GM21619 (cell line): ENCODE measurements around the gene WDR86.

ENCODE experiments used
- ATAC-seq: cut with Tn5 transposase; IDR thresholded peaks from one replicate; pipeline ENCODE4 v1.9.1; 2021; ENCODE audit not compliant: unreplicated experiment

WDR86 gene, protein sequence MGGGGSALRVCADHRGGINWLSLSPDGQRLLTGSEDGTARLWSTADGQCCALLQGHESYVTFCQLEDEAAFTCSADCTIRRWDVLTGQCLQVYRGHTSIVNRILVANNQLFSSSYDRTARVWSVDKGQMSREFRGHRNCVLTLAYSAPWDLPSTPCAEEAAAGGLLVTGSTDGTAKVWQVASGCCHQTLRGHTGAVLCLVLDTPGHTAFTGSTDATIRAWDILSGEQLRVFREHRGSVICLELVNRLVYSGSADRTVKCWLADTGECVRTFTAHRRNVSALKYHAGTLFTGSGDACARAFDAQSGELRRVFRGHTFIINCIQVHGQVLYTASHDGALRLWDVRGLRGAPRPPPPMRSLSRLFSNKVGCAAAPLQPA

GRCh38 chr7:151409667-151410404, at the start of gene WDR86:
Gene WDR86, minus strand, starts transcription at chr7:151410038. Its CDS starts 449 bp downstream, at chr7:151409589.
- no peak for ATAC-seq

DNA sequence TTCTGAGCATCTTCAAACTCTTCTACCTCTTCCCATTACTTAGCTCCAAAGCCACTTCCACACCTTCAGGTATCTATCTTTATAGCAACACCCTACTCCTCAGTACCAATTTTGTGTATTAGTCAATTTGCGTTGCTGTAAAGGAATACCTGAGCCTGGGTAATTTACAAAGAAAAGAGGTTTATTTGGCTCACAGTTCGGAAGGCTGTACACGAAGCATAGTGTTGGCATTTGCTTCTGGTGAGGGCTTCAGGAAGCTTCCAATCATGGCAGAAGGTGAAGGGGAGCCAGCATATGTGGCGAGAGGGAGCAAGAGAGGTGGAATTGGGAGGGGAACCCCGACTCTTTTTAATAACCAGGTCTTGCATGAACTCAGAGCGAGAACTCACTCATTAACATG, 47.7 kb upstream of the WDR86 start:
- ATAC-seq: no peak

DNA sequence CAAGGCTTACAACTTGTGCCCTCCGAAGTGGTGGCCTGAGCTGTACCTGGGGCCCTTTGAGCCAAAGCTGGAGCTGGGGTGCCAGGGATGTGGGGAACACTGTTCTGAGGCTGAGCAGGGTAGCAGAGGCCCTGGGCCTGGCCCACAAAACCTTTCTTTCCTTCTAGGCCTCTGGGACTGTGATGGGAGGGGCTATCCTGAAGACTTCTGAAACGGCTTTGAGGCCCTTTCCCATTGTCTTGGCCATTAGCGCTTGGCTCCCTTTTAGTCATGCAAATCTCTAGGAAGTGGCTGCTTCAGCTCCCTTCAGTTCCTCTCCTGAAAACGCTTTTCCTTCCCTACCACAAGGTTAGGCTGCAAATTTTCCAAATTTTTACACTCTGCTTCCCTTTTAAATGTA, 46.9 kb upstream of the WDR86 start:
- no peak for ATAC-seq

- no peak for ATAC-seq
Observed at GRCh38 chr7:151456276-151456675, 46.4 kb upstream of the WDR86 start.

- no peak for ATAC-seq
Observed at GRCh38 chr7:151455690-151456089, 45.9 kb upstream of the WDR86 start.

- no peak for ATAC-seq
Observed at GRCh38 chr7:151454932-151455530, 45.2 kb upstream of the WDR86 start.

GRCh38 chr7:151454305-151454704, 44.5 kb upstream of the WDR86 start:
- no peak for ATAC-seq

DNA sequence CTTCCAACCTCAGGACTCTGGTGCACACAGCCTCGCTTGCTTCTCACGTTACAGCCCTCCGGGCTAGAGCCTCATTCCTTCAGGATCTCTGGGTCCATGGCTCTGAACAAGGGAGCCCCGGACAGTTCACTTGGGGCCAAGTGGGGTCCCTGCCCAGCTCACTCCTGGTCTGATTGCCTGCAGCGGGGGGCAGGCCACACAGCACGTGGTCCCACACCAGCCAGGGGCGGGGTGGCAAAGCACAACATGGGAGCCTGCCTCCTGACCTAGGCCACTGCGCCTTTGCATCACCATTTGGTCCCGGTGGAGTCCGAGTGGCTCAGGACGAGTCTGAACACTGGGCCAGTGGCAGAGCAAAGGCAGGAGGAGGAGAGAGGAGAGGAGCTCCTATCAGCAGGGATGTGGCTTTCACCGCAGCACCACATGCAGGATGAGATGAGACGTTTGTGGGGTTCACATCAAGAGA, 43.5 kb upstream of the WDR86 start:
- no peak for ATAC-seq

DNA sequence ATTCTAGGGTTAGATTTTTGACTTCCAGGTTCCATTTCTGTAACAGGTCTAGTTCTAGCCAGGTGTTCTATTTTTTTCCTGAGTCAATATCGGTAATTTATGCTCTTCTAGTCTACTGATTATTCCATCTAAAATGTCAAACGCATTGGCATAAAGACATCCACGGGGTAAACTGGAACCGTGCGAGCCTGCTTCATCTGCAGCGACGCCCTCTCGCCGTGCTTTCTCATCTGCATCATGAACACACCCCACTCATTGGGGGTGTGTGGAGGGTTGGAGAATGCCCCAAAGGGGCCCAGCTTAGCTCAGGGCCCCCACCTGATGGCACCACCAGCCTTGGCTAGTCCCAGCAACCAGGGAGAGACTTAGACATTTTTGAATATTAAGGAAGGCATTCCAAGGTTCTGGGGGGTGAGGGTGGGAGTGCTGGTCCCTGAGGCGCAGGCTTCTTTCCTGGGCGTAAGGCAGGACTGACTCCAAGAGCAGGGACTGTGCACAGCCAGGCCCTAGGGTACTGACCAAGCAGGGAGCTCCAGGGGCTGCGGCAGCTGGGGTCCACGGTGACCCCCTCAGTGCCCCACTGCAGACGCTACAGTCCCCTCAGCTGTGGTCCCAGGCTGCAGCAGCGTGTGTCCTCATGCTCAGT, 43.0 kb upstream of the WDR86 start:
- ATAC-seq: no peak

- ATAC-seq: no peak
Observed at GRCh38 chr7:151451626-151452571, 42.1 kb upstream of the WDR86 start.

DNA sequence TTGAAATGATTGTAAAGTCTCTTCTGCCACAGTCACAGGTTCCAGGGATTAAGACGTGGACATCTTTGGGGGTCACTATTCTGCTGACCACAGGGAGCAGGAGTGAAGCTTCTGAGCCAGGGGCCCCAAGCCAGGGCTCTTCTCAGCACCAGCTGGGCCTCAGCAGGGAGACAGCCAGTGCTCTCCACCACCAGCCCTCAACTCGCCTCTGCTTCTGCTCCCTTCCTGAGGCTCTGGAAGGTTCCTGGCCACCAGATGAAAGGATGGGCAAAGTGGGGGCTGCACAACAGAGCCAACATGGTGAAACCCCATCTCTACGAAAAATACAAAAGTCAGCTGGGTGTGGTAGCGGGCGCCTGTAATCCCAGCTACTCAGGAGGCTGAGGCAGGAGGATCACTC, 41.3 kb upstream of the WDR86 start:
- ATAC-seq: no peak

DNA sequence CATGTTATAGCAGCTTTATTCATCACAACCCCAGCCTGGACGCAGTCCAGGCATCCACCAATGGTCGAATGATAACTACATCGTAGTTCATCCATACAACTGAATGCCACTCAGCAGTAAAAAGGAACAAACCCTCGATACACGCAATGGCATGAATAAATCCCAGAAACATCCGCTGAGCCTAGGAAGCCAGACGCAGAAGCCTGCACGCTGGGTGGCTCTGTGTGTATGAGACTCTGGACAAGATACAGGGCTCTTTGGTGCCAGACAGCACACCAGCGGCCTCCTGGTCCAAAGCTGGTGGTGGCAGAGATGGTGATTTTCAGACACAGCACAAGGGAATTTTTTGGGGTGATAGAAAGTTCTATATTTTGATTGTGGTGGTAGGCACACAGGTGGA, 40.2 kb upstream of the WDR86 start:
- ATAC-seq: no peak

DNA sequence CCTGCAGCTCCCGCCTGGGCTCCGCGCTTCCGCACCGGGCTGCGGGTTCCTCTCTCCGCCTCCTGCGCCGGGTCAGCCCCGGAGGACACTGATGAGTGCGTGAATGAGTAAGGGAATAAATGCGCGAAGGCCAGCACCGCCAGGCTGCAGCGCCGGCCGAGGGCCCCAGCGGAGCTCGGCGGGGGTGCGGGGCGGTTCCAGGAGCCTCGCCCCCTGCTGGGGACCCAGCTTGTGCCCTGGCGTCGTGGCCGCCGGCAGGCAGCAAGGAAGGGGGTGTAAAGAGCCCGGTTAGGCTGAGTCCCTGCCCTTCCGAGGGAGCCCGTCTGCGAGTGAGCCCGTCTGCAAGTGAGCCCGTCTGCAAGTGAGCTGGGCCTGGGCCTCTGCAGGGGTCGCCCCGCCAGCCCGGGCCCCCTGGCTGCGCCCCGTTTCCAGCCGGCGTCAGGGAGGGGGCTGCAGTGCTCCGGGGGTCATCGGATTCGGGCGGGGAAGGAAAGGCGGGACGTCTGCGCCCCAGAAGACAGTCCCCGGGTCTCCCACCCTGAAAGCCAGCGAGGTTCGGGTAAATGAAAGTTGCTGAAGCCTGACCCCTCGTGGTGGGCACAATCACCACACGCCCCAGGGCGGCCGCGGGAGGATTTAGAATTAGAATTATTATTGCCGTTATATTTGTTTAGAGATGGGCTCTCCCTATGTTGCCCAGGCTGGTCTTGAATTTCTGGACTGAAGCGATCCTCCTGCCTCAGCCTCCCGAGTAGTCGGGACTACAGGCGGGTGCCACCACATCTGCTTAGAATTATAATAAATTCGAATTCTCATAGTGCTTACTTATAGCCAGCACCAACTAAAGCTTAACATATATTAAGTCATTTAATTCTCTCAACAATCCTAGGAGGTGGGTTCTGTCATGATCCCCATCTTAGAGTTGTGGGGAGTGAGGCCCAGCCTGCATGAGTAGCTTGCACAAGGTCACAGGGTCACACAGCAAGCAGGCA, 38.7 kb upstream of the WDR86 start:
- peak; percentile 79 for ATAC-seq

DNA sequence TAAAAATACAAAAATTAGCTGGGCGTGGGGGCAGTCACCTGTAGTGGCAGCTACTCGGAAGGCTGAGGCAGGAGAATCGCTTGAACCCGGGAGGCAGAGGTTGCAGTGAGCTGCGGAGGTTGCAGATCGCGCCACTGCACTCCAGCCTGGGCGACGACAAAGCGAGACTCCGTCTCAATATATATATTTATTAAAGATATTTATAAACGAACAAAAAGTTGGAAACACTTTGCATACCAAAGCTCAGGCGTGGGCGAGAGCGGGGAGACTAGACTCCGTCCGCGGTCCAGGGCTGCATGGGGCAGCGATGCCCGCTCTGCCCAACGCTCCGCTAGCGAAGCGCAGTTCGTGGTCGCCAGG, 38.0 kb upstream of the WDR86 start:
- peak; percentile 12 for ATAC-seq

GRCh38 chr7:151447312-151447711, 37.5 kb upstream of the WDR86 start:
- ATAC-seq: no peak

DNA sequence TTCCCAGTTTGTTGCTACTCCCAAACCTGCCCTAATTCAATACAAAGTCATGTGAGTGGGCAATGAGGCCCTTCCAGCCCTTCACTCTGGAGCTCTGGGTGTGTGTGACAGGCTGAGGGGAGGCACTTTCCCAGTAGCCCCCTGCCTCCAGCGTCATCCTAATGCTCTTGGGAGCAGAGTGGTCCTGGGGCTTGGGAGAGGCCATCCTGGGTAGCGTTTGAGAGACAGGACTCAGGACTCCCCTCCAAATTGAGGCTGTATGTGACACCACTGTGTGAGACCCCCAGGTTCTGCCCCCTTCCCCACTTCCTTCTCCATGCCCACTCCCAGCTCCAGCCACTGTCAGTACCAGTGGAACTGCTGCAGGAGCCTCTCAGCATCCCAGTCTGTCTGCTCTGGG, 36.6 kb upstream of the WDR86 start:
- ATAC-seq: no peak

- no peak for ATAC-seq
Observed at GRCh38 chr7:151444632-151445031, 34.8 kb upstream of the WDR86 start.

DNA sequence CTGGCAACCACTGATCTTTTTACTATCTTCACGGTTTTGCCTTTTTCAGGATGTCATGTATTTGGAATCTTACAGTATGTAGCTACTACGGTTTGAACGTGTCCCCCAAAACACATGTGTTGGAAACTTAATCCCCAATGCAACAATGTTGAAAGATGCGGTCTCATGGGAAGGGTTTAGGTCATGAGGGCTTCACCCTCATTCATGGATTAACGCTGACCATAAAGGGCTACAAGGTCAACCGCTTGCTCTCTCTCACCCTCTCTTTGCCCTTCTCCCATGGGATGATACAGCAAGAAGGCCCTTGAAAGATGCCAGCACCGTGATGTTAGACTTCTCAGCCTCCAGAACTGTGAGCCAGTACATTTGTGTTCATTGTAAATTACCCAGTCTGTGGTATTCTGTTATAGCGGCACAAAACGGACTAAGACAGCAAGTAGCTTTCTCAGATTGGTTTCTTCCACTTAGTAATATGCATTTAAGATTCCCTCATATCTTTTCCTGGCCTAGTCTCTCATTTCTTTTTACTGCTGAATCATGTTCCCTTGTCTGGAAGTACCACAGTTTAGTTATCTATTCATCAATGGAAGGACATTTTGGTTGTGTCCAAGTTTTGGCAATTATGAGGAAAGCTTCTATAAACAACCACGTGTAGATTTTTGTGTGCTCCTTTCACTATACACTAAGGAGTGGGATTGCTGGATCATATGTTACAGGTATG, 33.1 kb upstream of the WDR86 start:
- ATAC-seq: no peak
